HPDE6-E6E7 (cell line): Measurements from ENCODE around the gene BEGAIN.
A peak's percentile ranks its signal among the peaks of the same experiment; 100 is the strongest.

Experiments
- DNase-seq: peaks from one replicate; pipeline ENCODE4 v3.0.0; 2011; ENCODE audit warnings: missing footprints; ENCODE audit errors: extremely low spot score

BEGAIN gene, protein sequence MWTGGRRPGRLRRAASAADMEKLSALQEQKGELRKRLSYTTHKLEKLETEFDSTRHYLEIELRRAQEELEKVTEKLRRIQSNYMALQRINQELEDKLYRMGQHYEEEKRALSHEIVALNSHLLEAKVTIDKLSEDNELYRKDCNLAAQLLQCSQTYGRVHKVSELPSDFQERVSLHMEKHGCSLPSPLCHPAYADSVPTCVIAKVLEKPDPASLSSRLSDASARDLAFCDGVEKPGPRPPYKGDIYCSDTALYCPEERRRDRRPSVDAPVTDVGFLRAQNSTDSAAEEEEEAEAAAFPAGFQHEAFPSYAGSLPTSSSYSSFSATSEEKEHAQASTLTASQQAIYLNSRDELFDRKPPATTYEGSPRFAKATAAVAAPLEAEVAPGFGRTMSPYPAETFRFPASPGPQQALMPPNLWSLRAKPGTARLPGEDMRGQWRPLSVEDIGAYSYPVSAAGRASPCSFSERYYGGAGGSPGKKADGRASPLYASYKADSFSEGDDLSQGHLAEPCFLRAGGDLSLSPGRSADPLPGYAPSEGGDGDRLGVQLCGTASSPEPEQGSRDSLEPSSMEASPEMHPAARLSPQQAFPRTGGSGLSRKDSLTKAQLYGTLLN

DNA sequence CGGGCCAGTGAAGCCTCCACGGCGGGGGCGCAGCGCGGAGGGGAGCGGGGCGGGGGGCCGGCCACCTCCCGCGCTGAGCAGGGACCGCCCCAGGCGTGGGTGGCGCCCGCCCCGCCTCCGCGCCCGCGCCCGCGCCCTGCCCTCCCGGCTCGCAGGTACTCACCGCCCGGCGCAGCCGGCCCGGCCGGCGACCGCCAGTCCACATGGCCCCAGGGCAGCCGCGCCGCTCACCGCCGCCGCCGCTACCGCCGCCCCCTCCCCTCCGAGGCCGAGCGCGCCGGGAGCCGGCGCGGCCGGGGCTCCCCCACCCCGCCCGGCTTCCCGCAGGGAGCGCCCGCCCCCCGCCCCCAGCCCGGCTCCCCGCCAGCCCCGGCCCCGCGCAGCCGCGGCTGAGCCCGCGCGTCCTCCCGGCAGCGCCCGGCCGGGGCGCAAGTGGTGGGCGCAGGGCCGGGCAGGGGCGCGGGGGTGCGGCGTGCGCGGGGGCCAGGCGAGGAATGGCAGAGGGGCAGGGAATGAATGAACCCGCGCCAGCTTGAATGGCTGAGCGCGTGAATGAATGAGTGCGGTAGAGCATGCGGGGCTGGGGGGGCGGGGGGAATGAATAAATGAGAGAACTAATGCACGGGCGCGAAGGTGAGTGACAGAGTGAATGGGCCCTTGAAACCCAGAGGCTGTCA is at the start of gene BEGAIN:
Gene BEGAIN (minus strand): TSS at position 332 of the 677 bp plus-strand sequence. CDS start 127 bp downstream, at position 205.
- DNase-seq: peak; percentile 63

DNA sequence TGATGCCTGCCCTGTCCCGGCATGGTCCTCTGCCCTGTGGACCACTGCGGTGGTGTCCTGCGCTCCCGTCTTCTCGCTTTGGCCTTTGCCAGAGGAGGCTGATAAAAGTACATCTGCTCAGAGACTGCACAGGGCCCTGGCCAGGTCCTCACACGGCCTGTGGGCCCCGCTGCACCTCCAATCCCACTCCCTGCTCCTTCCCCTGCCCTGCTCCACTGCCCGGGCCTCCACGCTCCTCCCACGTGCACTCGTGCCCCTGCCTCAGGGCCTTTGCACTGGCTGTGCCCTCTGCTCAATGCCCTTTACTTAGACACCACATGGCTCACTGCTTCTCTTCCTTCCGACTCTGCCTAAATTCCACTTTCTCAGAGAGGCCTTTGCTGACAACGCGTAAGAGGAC is 49.3 kb upstream of the BEGAIN start:
- DNase-seq: no peak

DNA sequence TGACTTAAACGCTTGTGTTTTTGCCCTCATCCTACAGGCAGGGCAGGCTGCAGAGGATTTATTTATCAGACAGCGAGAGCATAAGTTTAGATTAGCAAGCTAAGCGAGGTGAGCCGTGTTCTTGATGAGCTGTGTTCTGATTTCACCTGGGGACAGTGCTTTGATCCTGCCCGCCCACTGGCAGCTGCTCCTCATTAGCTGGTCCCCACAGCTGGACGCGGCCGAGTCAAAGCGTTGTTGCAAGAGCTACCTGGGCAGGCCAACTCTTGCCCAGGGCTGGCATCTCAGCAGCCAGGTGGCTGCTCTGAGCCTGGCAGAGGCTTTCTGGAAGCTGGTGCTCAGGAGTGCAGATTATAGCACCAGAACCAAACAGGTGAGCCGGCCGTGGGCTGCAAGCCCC is 46.8 kb upstream of the BEGAIN start:
- no peak for DNase-seq

DNA sequence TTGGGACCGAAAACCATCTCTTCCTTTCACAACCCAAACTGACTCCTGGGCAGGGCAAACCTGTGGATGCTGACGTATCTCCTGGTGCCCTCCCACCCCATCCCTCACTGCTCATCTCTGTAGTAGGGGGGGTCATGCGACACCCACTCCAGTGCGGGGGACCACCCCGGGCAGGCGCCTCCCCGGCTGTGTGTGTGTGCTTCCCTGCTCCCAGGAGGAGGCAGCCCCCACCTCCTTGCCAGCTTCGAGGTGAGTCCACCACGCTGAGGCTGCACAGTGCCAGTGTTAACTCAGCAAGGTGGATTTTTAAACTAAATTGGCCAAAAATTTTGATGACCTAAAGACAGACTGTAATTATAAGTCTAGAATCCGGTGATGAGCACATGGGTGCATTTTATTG is 46.2 kb upstream of the BEGAIN start:
- DNase-seq: no peak

DNA sequence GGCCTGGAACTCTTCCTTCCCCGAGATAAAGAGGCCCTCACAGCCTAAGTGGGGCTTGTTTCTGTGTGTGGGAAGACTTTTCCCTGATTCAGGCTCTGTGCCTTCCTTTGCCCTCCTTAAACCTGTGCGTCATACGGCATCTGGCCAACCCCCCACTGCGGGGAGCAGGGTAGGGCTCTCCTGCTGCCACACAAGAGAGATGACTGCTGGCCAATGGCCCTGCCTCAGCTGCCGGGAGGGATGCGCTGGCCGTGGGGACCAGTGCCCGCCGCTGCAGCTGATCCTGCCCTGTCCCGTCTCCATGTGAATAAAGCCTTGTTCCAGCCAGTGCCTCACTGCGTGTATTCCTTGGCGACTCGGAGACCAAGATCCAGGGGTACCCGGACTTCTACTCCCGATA is 42.5 kb upstream of the BEGAIN start:
- DNase-seq: no peak

DNA sequence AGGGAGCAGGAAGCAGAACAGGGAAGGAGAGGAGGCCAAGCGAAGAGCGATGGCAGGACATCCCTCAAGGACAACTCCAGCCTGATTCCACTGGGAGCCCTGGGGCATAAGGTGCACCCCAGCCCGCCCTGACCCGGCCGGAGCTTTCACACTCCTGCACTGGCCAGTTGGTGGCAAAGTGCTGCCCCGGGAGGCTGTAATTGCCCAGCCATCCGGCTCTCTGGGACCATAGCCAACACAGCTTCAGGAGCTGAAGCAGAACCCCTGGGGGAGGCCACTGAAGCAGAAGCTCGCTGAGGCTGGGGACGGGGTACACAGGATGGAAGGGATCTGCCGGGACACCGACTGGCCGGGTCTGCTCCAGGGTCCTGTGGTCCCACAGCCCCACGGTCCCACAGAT is 41.9 kb upstream of the BEGAIN start:
- no peak for DNase-seq

DNA sequence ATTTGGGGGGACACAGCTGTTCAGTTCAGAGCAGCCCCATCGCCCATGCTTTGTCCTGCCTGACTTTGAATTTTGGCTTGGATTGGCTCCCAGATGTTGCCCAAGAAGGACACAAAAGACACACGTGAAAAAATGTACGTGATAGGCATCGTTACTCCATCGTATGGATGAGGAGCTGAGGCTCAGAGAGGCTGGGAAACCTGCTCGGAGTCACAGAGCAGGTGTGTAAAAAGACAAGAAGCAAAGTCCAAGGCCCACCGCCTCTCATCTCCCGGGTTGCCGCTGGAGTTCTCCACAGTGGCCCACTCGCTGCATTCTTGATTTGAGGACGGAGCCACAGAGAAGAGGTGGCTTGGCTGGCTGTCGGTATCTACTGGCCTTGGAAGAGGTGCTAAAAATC is 41.0 kb upstream of the BEGAIN start:
- DNase-seq: no peak

DNA sequence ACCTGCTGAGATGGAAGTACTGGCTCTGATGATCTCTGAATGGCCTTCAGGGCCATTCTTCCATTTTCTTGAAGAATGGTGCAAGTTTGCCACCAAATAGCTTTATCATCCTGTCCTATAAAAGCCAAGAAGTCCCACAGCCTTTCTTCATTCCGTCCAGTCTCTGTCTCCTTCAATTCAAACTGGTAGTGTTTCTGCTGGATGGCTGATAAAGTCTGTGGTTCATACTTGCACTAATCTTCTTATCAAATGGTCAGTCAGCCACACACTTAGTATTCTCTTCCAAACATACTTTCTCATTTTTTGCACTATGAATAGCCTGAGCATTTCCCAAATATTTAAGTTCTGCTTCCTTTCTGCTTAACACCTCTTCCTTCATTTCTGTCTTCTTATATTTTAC is 39.4 kb upstream of the BEGAIN start:
- no peak for DNase-seq

DNA sequence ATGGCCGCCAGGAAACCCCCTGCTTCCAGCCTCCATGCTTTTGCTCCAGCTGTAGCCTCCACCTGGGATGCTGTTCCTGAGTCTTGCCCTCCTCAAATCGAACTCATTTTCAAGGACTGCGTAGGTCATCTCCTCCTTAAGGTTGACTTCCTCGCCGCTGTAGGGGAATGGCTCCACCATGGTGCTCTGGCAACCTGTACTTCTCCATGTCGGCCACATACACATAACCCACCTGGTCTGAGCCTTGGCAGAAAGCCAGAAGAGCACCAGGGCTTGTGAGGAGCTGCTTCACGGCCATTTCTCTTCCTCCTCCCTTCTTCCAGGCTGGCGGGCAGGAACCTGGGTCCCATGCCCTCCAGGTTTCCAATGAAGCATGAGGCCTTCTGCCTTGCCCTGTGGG is 36.7 kb upstream of the BEGAIN start:
- no peak for DNase-seq

DNA sequence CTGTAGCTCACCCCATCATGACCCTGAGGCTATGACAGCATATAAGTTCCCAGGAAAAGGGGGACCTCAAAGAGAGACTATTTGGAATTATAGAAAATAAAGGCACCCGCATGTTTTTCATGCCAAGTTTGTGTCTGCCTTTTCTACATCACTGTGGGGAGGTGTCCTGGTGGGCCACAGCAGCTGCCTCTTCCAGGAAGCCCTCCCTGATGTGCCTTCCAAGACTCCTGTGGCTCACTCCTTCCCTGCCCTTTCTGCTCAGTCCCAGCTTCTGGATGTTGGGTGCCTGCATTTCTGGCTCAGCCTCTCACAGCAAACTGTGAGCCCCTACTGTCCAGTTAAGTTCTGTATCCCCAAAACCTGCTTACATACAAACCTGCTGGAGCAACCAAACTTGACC is 36.3 kb upstream of the BEGAIN start:
- no peak for DNase-seq

DNA sequence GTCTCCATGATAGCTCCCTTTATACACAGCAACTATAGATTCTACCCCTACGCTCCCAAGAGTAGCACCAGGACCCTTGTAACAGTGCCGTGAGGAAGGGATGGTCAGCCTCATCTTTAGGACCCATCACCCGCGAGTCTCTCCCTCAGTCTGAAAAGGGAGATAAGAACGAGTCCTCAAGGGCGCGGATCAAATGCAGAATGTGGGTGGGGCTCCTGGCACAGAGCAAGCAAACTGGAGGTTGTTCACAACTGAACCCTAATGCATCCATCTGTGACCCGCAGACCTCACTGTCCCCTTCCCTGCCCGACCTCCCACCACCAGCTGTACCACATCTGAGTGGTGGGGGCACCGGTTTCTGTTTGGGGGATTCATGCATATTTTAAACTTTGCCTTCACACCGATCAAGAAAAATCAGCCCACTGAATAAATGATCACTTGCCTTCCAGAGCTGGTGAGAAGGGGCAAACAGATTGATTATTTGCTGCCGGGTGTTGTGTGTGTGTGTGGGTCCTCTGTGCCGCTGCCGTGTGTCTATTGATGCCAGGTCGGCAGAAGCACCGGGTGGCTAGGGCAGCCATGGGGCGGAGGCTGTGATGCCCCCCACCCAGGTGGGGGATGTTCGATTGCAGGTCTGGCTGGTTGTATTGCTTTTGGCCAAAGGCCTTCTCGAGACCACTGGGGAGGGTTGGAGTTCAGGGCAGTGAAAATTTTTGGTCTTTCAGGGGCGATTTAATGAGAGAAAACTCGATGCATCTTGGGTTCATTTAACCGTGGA is 35.7 kb upstream of the BEGAIN start:
- no peak for DNase-seq

DNA sequence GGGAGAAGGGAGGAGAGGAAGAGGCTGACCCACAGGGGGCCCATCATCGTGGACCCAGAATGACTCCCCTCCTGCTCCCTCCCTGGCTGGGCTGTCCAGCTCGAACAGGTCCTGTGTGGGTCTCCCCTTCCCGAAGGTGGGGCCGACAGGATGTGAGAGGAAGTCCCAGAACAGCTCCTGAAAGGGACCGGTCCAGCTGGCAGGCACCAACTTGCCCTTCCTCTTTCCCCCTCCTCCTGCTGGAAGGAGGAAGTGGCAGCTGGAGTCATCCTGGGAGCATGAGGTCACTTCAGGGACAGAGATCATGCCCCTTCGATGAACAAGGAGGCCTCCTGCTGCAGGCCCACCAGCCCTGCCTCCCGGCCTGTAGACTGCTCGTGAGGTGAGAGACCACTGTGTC is 35.0 kb upstream of the BEGAIN start:
- peak; percentile 28 for DNase-seq

DNA sequence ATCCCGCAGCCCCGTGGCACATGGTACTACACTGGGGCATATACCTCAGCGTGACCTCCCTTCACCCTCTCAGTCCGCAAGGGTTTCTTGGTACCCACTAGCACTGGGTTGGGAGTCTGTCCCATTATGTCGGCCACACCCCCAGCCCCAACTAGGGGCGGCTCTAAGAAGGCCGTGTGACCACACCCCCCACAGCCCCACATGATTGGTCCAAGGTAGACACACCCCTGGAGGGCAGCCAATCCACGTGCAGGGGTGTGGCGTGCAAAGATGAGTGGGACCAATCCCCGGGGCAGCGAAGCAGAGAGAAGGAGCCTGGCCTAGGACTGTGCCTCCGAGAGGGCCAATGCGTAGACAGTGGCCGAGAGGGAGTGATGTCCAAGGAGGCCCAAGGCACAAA is 34.6 kb upstream of the BEGAIN start:
- no peak for DNase-seq

DNA sequence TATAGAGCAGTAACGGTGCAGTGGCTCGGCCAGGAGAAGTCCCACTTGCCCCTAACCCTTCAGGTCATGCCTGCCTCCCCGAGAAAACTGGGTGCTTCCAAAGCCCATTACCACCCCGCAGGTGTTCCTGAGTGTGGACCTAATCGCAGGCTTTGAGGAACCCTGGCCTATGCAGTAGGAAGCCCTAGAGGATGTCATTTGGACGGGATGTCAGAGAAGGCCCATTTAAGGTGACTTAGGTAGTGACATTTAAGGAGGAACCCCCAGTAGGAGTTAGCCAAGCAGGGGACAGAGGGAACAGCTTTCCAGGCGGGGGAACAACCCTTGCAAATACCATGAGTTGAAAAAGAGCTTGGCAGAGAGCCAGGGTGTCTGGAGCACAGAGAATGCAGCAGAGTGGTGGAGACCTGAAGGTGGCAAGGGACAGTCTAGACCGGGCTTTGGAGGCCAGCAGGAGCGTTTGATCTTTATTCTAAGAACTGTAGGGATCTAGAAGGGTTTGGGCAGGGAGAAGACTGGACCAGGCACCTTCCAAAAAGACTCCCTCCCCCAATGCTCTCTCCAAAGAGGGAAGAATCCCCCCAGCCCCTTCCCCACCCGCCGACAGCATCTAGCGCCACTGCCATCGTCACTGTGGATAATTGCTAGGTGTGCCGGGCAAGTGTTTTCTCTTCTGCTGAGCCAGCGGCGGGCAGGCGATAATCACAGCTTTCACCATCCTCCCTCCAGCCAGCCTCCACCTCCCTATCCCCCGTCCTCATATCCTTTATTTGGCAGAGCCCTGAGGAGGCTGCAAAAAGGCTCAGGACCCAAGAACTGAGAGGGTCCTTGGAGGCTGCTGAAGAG is 33.3 kb upstream of the BEGAIN start:
- DNase-seq: no peak

DNA sequence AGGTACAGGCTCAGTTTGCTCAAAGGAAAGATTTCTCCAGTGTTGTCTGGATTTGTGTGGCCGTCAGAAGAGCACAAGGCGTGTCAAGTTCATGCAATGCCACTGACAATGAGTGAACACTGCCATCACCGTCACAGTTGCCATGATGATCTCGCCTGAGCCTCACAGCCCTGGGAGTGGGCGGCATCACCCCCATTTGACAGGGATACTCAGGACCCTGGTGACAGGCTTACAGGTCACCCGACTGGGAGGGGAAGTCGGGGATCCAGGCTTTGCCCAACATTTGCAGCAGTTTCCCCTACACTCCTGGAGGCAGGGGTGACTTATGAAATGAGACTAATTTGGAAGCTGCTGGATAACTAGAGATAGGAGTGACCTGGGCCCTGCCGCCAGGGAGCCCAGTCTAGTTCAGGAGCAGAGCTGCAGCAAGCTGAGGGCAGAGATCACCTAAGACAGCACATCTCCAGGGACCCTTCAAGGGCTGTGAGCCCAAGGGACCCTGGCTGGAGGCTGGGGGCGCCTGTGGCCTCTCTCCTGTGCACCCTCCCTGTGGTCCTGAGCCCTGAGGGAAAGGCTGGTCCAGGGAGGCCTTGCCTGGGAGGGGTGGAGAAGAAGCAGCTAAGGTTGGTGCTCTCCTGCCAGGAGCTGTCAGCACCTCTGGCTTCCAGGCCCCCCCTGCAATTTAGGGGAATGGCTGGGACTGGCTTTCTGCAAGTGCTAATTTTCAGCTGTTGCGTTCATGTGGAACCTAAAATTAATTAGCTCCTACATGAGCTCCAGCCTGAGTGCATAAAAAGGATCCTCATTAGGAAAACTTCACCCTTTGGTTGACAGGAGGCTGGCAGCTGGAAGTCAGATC is 32.4 kb upstream of the BEGAIN start:
- DNase-seq: no peak

DNA sequence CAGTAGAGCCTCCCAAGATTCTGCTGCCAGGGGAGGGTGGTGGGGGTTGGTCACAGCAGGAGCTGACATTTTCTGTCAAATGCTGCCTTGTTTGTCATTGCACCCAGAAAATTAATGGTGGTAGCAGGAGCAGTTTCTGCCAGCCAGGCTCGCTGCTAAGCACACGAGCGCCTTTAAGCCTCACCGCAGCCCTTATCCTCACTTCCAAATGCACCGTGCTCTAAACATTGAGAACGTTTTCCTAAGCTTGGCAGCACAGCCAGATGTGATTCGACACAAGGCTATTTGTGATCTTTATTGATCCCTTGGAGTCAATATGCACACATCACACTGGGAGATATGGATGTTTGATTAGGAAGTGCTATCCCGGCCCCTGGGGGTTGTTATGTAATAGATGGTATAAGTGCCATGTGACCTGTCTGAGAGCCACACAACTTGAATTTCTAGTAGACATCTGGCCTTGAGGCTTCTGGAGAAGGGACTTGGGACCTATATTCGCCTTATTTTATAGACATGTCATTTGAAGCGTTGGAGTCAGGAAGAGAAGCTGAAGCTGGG is 31.6 kb upstream of the BEGAIN start:
- no peak for DNase-seq

DNA sequence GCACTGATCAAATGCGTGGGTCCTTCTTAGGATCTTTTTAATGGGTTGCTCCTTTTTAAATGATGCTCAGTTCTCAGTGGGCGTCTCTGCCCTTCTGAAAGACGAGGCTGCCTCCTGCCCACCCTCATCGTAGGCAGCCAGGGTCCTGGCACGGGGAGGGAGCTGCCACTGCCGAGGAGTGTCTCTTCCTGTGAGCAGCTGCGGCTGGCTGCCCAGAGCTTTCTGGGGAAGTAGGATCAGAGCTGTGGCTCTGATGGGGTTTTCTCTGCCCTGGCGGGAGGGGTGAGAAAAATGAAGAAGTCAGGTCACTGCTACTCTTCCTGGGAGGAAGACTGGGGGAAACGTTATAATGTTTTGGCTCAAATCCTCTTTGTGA is 31.1 kb upstream of the BEGAIN start:
- DNase-seq: no peak

DNA sequence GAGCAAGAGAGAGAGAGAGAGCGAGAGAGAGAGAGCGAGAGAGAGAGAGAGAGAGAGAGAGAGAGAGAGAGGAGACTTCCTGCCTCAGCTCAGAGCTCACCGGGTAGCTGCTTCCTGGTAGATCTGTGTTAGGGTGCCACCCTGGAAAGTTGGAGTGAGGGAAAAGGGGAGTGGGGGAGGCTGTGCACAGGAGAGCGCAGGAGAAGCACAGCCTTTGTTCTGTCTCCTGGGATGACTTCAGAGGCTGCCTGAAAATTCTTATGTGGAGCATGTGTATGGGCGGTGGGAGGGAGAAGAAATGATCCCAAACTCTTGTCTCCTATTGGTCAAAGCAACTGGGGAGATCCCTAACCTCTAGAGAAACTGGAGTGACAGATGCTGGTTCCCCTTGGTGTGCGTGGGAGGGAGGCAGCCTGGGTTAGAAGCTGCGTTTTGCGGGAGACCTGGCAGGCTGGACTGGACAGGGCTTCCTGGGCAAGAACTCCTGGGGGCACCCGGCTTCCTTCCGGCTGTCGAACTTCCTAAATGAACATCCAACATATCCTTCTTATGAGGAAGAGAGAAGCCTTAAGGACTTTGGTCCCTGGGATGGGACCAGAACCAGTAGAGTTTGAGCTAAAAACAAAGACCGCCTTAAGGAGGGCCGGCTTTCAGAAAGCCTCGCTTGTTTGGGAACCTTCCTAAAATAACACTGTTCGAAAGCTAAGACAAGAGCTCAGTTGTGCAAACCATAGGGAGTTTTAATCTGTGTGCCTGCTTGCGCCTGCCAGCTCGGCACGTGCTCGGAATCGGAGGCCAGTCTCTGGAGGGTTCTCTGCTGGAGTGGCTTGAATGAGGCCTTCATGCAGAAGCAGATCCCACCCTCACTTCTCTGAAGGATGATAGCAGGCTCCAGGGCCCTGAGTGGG is 30.4 kb upstream of the BEGAIN start:
- DNase-seq: no peak

DNA sequence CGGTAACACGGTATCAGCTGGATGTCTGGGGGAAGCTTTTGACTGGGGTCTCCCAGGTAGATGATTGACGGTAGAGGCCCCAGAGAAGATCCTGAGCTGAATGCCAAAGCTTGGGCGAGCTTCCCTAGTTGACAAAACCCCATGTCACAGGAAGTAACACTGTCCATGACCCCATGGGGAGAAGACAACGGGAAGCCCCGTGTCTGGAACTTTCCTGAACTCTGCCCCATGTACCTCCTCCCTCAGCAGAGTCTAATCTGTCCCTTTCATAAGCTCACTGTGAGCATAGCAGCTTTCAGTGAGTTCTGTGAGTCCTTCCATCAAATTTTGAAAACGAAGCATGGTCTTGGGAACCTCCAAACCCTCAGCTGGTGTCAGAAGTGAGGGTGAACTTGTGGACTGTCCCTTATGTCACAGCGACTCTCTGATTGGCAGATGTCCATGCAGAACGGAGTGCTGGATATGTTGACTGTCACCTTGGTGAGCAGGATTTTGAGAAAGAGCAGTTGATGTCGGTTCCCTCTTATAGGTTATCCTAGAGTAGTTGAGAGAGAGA is 29.7 kb upstream of the BEGAIN start:
- no peak for DNase-seq
